Calu3 (cell line): ENCODE results near the gene ZNF79. TPM values are rescaled to one million over a fixed set of nuclear protein-coding genes. Genes with fewer than 3 reads are reported as not detected.

Source experiments
- Bru-seq: library from RNA; stranded (reverse); fragments of 400-500 nt; gene quantifications from one replicate; lab custom pipeline; 2021; lab: Mats Ljungman, UMichigan
- BruChase-seq, 2 experiments: library from RNA; stranded (reverse); fragments of 400-500 nt; gene quantifications; one replicate each; lab custom pipeline; 2021; lab: Mats Ljungman, UMichigan
- BruUV-seq: library from RNA; stranded (reverse); fragments of 400-500 nt; replicated peaks from 2 replicates; lab custom pipeline; 2021; lab: Mats Ljungman, UMichigan
- CTCF ChIA-PET: fragments of 300-600 bp; sonication (Branson Sonifier 250); formaldehyde crosslinking; loops from one replicate; lab custom pipeline; 2022; ENCODE audit warnings: antibody characterized with exemption; lab: Charles Lee
- DNase-seq: peaks from one replicate; pipeline ENCODE4 v3.0.0; 2022
- H3K27ac Mint-ChIP-seq: one replicate; pipeline ENCODE4 v1.8.0; 2022; ENCODE audit warnings: mixed read lengths; ENCODE audit not compliant: unreplicated experiment
- H3K27me3 Mint-ChIP-seq: one replicate; pipeline ENCODE4 v1.8.0; 2022; ENCODE audit warnings: mixed read lengths; ENCODE audit not compliant: unreplicated experiment
- H3K36me3 Mint-ChIP-seq: one replicate; pipeline ENCODE4 v1.8.0; 2022; ENCODE audit warnings: mild to moderate bottlenecking, moderate library complexity, mixed read lengths; ENCODE audit not compliant: insufficient read depth, unreplicated experiment
- H3K4me1 Mint-ChIP-seq: one replicate; pipeline ENCODE4 v1.8.0; 2022; ENCODE audit warnings: mild to moderate bottlenecking, low read depth, mixed read lengths; ENCODE audit not compliant: unreplicated experiment
- H3K4me3 Mint-ChIP-seq: one replicate; pipeline ENCODE4 v1.8.0; 2022; ENCODE audit warnings: mild to moderate bottlenecking, low read depth, moderate library complexity, mixed read lengths; ENCODE audit not compliant: unreplicated experiment
- H3K9me3 Mint-ChIP-seq: one replicate; pipeline ENCODE4 v1.8.0; 2022; ENCODE audit warnings: low read depth, mixed read lengths; ENCODE audit not compliant: unreplicated experiment
- CTCF ChIP-seq: fragments of 200-600 bp; IDR thresholded peaks from one replicate; pipeline ENCODE4 v1.8.0; 2022; ENCODE audit warnings: antibody characterized with exemption; ENCODE audit not compliant: unreplicated experiment
- intact Hi-C: fragments of 100-400 bp; cut with micrococcal nuclease; formaldehyde crosslinking; loops from one replicate; pipeline ENCODE4 v1.10.0; 2022; ENCODE audit not compliant: unreplicated experiment
- long read RNA-seq: library from polyadenylated mRNA; stranded (forward); transcript quantifications from one replicate; pipeline ENCODE4 v2.0.0, GENCODE V29; 2022
- total RNA-seq: library from RNA; stranded (reverse); gene quantifications from 2 replicates; pipeline ENCODE4 v1.2.3, GENCODE V29; 2022

The ZNF79 gene
- total RNA-seq = 7.0 and 7.1 TPM in 2 replicates
- percentile 63 among the genes with signal in this experiment for Bru-seq, nascent RNA
- percentile 58 among the genes with signal in this experiment for BruChase-seq, experiment 1, labeled RNA remaining after a 6-hour chase
- percentile 53 among the genes with signal in this experiment for BruChase-seq, experiment 2, labeled RNA remaining after a 2-hour chase
- long read RNA-seq, partial matches to known transcripts = 0 of 9 reads
- long read RNA-seq, other reads (novel, unspliced or antisense) = 8 of 9 reads

DNA sequence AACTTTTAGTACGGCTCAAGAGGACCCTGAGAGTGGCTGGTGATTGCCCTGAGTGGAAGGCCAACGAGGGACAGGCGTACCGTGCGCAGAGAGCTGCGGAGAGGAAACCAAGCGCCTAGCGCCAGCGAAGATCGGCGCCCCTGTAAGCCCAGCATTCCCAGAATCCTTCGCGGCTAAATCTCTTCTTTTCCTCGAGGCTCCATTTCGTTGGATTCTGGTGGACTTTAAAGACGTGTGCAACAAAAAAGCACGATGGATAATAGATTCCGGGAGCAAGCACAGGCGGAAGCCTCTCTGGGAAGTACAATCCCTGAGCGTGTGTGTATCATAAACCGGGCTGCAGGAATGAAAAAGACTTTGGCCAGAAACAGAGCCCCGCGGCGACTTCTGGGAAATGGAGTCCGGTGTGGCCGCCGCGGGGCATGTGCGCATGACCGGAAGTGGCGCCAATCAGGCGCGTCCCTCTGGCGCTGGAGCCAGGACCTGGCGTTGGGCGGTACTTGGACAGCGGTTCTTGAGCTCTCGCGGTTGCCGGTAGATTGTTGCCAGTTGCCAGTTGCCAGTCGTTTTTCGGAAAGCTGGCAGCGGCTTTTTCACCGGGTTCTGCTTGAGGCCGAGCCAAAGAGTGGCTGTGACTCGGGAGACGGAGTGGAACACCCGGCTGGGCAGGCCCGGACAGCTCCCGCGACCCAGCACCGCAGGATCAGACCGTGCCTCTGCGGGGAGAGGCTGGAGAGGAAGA lies at the start of gene ZNF79:
ZNF79 (plus strand) TSS at position 449 of the 742 bp plus-strand sequence. CDS start 406 bp downstream, outside the sequence.
- Mint-ChIP-seq H3K27ac (peak within 1 kb of the TSS; percentile 93), H3K27me3 (no peaks in the 10 kb centered on the region), H3K36me3 (peaks cover 21% of the 10 kb centered on the region), H3K4me3 (peak within 1 kb of the TSS; percentile 99), H3K4me1 (peaks cover 8% of the 10 kb centered on the region), H3K9me3 (no peaks in the 10 kb centered on the region)
- no peak for TF ChIP-seq CTCF
- DNase-seq = peak; percentile 88
- intact Hi-C loops = no loop called here
- BruUV-seq = no TSS peak
- CTCF ChIA-PET = interaction anchor here (0.6 kb wide), 1 partner anchor 594 kb away, joined by 3 read pairs; no protein-coding TSS in a partner anchor

GRCh38 chr9:127380479-127380878 lies 43.7 kb upstream of the ZNF79 start:
- no peaks in the 10 kb centered on the region for H3K36me3 Mint-ChIP-seq
- H3K9me3 Mint-ChIP-seq = no peaks in the 10 kb centered on the region
- no peak overlapping the region for H3K27ac Mint-ChIP-seq
- H3K4me1 Mint-ChIP-seq = peaks cover 8% of the 10 kb centered on the region
- no peak for TF ChIP-seq CTCF
- H3K27me3 Mint-ChIP-seq = peaks cover 40% of the 10 kb centered on the region
- H3K4me3 Mint-ChIP-seq = no peak overlapping the region
- DNase-seq = no peak
- no TSS peak for BruUV-seq
- intact Hi-C loops = no loop called here
- CTCF ChIA-PET = no interaction called here

GRCh38 chr9:127382541-127382940 lies 41.6 kb upstream of the ZNF79 start:
- Mint-ChIP-seq H3K4me3 (no peak overlapping the region), H3K9me3 (no peaks in the 10 kb centered on the region), H3K27me3 (peaks cover 55% of the 10 kb centered on the region), H3K36me3 (no peaks in the 10 kb centered on the region), H3K27ac (no peak overlapping the region), H3K4me1 (peaks cover 8% of the 10 kb centered on the region)
- intact Hi-C loops = no loop called here
- BruUV-seq = no TSS peak
- TF ChIP-seq CTCF = no peak
- DNase-seq = no peak
- CTCF ChIA-PET = no interaction called here

DNA sequence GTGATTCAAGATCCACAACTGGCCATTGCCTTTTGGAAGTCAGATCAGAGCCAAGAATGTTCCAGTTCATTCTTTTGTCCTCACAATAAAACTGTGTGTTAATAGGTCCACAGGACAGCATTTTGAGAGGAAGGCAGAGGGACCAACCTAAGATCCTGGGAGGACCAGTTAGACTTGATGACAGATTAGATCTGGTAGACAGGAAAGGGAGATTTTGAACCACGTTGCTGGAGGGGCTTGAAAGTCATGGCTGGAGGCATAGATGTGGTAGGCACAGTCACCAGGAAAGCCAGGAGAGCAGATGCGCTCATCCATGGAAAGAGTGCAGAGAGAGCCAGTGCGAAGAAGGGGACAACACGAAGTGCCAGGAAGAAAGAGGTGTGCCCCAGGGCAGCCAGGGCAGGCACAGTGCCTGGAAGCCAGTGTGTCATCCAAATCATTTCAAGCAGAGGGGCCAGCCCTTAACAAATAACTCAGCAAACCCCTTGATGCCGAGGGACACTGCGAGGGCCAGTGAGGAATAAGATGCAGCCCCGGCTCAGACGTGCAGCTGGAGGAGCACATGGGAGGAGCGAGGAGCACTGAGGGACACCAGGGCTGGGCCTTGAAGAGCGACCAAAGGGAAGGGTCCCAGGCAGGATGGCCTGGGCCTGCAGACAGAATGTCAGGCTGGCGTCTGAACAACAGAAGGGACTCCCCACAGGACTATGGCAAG lies 40.0 kb upstream of the ZNF79 start:
- H3K27ac Mint-ChIP-seq = no peak overlapping the region
- no peak for TF ChIP-seq CTCF
- H3K9me3 Mint-ChIP-seq = no peaks in the 10 kb centered on the region
- DNase-seq = no peak
- CTCF ChIA-PET = no interaction called here
- BruUV-seq = no TSS peak
- intact Hi-C loops = no loop called here
- H3K4me3 Mint-ChIP-seq = no peak overlapping the region
- no peaks in the 10 kb centered on the region for H3K36me3 Mint-ChIP-seq
- H3K4me1 Mint-ChIP-seq = peaks cover 20% of the 10 kb centered on the region
- H3K27me3 Mint-ChIP-seq = peaks cover 55% of the 10 kb centered on the region
